ENCODE data around the gene POU2F1. TPM values are rescaled to one million over a fixed set of nuclear protein-coding genes. Genes with fewer than 3 reads are reported as not detected.

The POU2F1 gene
- polyA plus RNA-seq, 1 donor from 2014 or later: 10.9 TPM

DNA sequence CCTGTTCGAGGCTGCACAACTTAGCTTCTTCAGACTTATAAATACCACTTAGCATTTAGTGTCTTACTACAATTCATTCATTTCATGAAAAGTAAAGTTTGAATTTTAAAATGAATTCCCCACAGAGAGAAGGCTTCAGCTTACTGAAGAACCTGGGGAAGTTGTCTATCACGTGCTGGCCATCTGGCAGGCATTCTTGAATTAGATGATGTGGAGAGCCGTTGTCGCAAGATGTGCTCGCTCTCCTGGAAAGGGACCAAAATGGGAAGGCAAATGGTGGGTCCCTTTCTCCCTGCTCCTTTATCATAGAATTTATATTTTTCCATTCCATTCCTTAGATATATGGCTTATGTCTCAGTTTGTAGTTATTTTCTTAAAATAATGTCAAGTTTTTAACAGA lies 207.2 kb downstream of the POU2F1 start:
- TF ChIP-seq, protein P1, sequence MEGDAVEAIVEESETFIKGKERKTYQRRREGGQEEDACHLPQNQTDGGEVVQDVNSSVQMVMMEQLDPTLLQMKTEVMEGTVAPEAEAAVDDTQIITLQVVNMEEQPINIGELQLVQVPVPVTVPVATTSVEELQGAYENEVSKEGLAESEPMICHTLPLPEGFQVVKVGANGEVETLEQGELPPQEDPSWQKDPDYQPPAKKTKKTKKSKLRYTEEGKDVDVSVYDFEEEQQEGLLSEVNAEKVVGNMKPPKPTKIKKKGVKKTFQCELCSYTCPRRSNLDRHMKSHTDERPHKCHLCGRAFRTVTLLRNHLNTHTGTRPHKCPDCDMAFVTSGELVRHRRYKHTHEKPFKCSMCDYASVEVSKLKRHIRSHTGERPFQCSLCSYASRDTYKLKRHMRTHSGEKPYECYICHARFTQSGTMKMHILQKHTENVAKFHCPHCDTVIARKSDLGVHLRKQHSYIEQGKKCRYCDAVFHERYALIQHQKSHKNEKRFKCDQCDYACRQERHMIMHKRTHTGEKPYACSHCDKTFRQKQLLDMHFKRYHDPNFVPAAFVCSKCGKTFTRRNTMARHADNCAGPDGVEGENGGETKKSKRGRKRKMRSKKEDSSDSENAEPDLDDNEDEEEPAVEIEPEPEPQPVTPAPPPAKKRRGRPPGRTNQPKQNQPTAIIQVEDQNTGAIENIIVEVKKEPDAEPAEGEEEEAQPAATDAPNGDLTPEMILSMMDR (IDR thresholded peaks at IDR 0.05; ENCODE audit: poor library complexity, severe bottlenecking): no peak
- TF ChIP-seq EP300 (conservative IDR thresholded peaks at IDR 0.05; ENCODE audit: poor library complexity, severe bottlenecking): no peak
- TF ChIP-seq POLR2AphosphoS5 (IDR thresholded peaks at IDR 0.05): no peak
- TF ChIP-seq RAD21 (conservative IDR thresholded peaks at IDR 0.05): no peak
- TF ChIP-seq MXI1 (conservative IDR thresholded peaks at IDR 0.05; ENCODE audit: poor library complexity, severe bottlenecking): no peak
- no peak for TF ChIP-seq SMC3 (conservative IDR thresholded peaks at IDR 0.05; ENCODE audit: poor library complexity)
- no peak for TF ChIP-seq EZH2 (IDR thresholded peaks at IDR 0.05; ENCODE audit: borderline replicate concordance, insufficient read depth, low read length, poor library complexity, severe bottlenecking)
- TF ChIP-seq TAF1 (IDR thresholded peaks at IDR 0.05; ENCODE audit: low read depth): no peak
- no peak for TF ChIP-seq REST (IDR thresholded peaks at IDR 0.05; ENCODE audit: borderline replicate concordance)
- Histone ChIP-seq H4K20me1 (ENCODE audit: insufficient read depth) (no peaks in the 10 kb centered on the region), H3K36me3 (ENCODE audit: insufficient read depth, low read length) (no peaks in the 10 kb centered on the region), H3K9ac (ENCODE audit: low read length) (no peak overlapping the region), H3K4me3 (ENCODE audit: low read length) (no peak overlapping the region), H3F3A (ENCODE audit: insufficient read depth, low read length, poor library complexity, severe bottlenecking) (no peaks in the 10 kb centered on the region), H2AFZ (ENCODE audit: low read depth, low read length) (no peak overlapping the region), H3K79me2 (replicated peaks; ENCODE audit: insufficient read depth, low read length) (no peaks in the 10 kb centered on the region), H3K9me2 (ENCODE audit: insufficient read depth, low read length) (no peaks in the 10 kb centered on the region), H3K9me3 (ENCODE audit: low read length) (no peaks in the 10 kb centered on the region), H3K27ac (ENCODE audit: low read length) (no peak overlapping the region), H3K27me3 (ENCODE audit: insufficient read depth, low read depth, low read length) (no peaks in the 10 kb centered on the region), H3K4me2 (ENCODE audit: low read length) (no peak overlapping the region)

GRCh38 chr1:167428395-167428794 lies 207.7 kb downstream of the POU2F1 start:
- Histone ChIP-seq H3K27ac (ENCODE audit: low read length) (no peak overlapping the region), H3K79me2 (replicated peaks; ENCODE audit: insufficient read depth, low read length) (no peaks in the 10 kb centered on the region), H3F3A (ENCODE audit: insufficient read depth, low read length, poor library complexity, severe bottlenecking) (no peaks in the 10 kb centered on the region), H3K4me3 (ENCODE audit: low read length) (no peak overlapping the region), H3K4me2 (ENCODE audit: low read length) (no peak overlapping the region), H3K27me3 (ENCODE audit: insufficient read depth, low read depth, low read length) (no peaks in the 10 kb centered on the region), H3K9me2 (ENCODE audit: insufficient read depth, low read length) (no peaks in the 10 kb centered on the region), H3K9ac (ENCODE audit: low read length) (no peak overlapping the region), H2AFZ (ENCODE audit: low read depth, low read length) (no peak overlapping the region), H4K20me1 (ENCODE audit: insufficient read depth) (no peaks in the 10 kb centered on the region), H3K9me3 (ENCODE audit: low read length) (no peaks in the 10 kb centered on the region), H3K36me3 (ENCODE audit: insufficient read depth, low read length) (no peaks in the 10 kb centered on the region)
- TF ChIP-seq EZH2 (IDR thresholded peaks at IDR 0.05; ENCODE audit: borderline replicate concordance, insufficient read depth, low read length, poor library complexity, severe bottlenecking) (no peak), REST (IDR thresholded peaks at IDR 0.05; ENCODE audit: borderline replicate concordance) (no peak), MXI1 (conservative IDR thresholded peaks at IDR 0.05; ENCODE audit: poor library complexity, severe bottlenecking) (no peak), RAD21 (conservative IDR thresholded peaks at IDR 0.05) (no peak), POLR2AphosphoS5 (IDR thresholded peaks at IDR 0.05) (no peak), EP300 (conservative IDR thresholded peaks at IDR 0.05; ENCODE audit: poor library complexity, severe bottlenecking) (no peak), SMC3 (conservative IDR thresholded peaks at IDR 0.05; ENCODE audit: poor library complexity) (no peak), TAF1 (IDR thresholded peaks at IDR 0.05; ENCODE audit: low read depth) (no peak)
- TF ChIP-seq, protein P1 (IDR thresholded peaks at IDR 0.05; ENCODE audit: poor library complexity, severe bottlenecking): no peak
